Fibroblast of lung (primary cell): ENCODE data around the gene MCHR2. TPM values are rescaled to one million over a fixed set of nuclear protein-coding genes. Genes with fewer than 3 reads are reported as not detected.
A peak's percentile ranks its signal among the peaks of the same experiment; 100 is the strongest.

ENCODE experiments used
- DNase-seq, 2 donors: peaks; one replicate each; pipeline versions ENCODE4 v3.0.0 to v3.0.0-alpha.2; 2010; ENCODE audit warnings: low read depth in 2 of 2
- H2AFZ ChIP-seq: 2 replicates; pipeline ENCODE4 v1.5.1; 2012; ENCODE audit warnings: low read length, control low read depth, inconsistent platforms
- H3K27ac ChIP-seq: 2 replicates; pipeline ENCODE4 v1.5.1; 2011; ENCODE audit warnings: low read length, control low read depth; ENCODE audit not compliant: insufficient read depth
- H3K27me3 ChIP-seq: 2 replicates; pipeline ENCODE4 v1.5.1; 2011; ENCODE audit warnings: mild to moderate bottlenecking, low read length; ENCODE audit not compliant: control insufficient read depth, insufficient read depth
- H3K36me3 ChIP-seq: 2 replicates; pipeline ENCODE4 v1.5.1; 2011; ENCODE audit warnings: low read length; ENCODE audit not compliant: control insufficient read depth, insufficient read depth
- H3K4me1 ChIP-seq: 2 replicates; pipeline ENCODE4 v1.5.1; 2011; ENCODE audit warnings: low read length; ENCODE audit not compliant: control insufficient read depth, insufficient read depth; ENCODE audit errors: extremely low read depth
- H3K4me2 ChIP-seq: 2 replicates; pipeline ENCODE4 v1.5.1; 2011; ENCODE audit warnings: low read length, control low read depth; ENCODE audit not compliant: insufficient read depth; ENCODE audit errors: extremely low read depth
- H3K4me3 ChIP-seq, 4 experiments: fragments of 200-600 bp in 1 of 4; sonication (generic) in 1 of 4; replicated peaks in 1 of 4; 2 replicates each; pipeline ENCODE4 v1.5.1; 2011 to 2016; ENCODE audit warnings: low read length in 4 of 4, low read depth in 3 of 4, mild to moderate bottlenecking in 3 of 4, control low read depth in 2 of 4, inconsistent platforms in 1 of 4, mixed read lengths in 1 of 4; ENCODE audit not compliant: insufficient read depth in 1 of 4; ENCODE audit errors: control extremely low read depth in 1 of 4
- H3K79me2 ChIP-seq: 2 replicates; pipeline ENCODE4 v1.5.1; 2012; ENCODE audit warnings: mild to moderate bottlenecking, low read length, inconsistent platforms; ENCODE audit not compliant: control insufficient read depth, insufficient read depth
- H3K9ac ChIP-seq: 2 replicates; pipeline ENCODE4 v1.5.1; 2011; ENCODE audit warnings: mild to moderate bottlenecking, low read length, control low read depth; ENCODE audit not compliant: insufficient read depth
- H3K9me3 ChIP-seq: 2 replicates; pipeline ENCODE4 v1.5.1; 2012; ENCODE audit warnings: low read depth, low read length; ENCODE audit not compliant: control insufficient read depth, insufficient read depth
- H4K20me1 ChIP-seq: 2 replicates; pipeline ENCODE4 v1.5.1; 2011; ENCODE audit warnings: low read length; ENCODE audit not compliant: control insufficient read depth, insufficient read depth; ENCODE audit errors: extremely low read depth
- CTCF ChIP-seq, 2 donors: IDR thresholded peaks in 1 of 2; conservative IDR thresholded peaks in 1 of 2; 1 replicate in 1 of 2; 2 replicates in 1 of 2; pipeline ENCODE4 v1.5.1; 2011 to 2012; ENCODE audit warnings: low read length in 2 of 2, control low read depth in 1 of 2, inconsistent platforms in 1 of 2, low read depth in 1 of 2, mild to moderate bottlenecking in 1 of 2
- EZH2 ChIP-seq: IDR thresholded peaks from 2 replicates; pipeline ENCODE4 v1.5.1; 2012; ENCODE audit warnings: low read length, control low read depth, mild to moderate bottlenecking; ENCODE audit errors: missing control alignments
- polyA plus RNA-seq, 2 donors: library from polyadenylated mRNA; depleted of rRNA in 1 of 2; stranded (reverse) in 1 of 2; unstranded in 1 of 2; fragments of >200 nt; gene quantifications; 2 replicates each; pipeline ENCODE4 v1.2.1, GENCODE V29; 2011 to 2012; ENCODE audit warnings: missing spikeins in 1 of 2
- total RNA-seq: library from RNA; depleted of rRNA; stranded (reverse); fragments of >200 nt; gene quantifications from 2 replicates; pipeline ENCODE4 v1.2.1, GENCODE V29; 2014

Gene MCHR2
- total and polyA plus RNA-seq, 2 donors (not counting 1 experiment from before 2014, with no cell fraction given), result 0.03 TPM; not detected in 1

GRCh38 chr6:100001915-100002388, 7.9 kb upstream of the MCHR2 start:
- DNase-seq, result peak; percentile 40 to 62
- Histone ChIP-seq H3K27ac (no peak overlapping the region), H2AFZ (no peak overlapping the region)

GRCh38 chr6:99997141-99997540, 3.1 kb upstream of the MCHR2 start:
- Histone ChIP-seq H3K27me3 (peaks cover 29% of the 10 kb centered on the region), H4K20me1 (no peaks in the 10 kb centered on the region), H3K9me3 (no peaks in the 10 kb centered on the region), H3K4me1 (no peaks in the 10 kb centered on the region), H3K4me2 (no peak overlapping the region), H3K27ac (no peak overlapping the region), H3K4me3 (no peak overlapping the region), H3K79me2 (no peaks in the 10 kb centered on the region), H2AFZ (no peak overlapping the region), H3K36me3 (no peaks in the 10 kb centered on the region), H3K9ac (no peak overlapping the region)
- DNase-seq, result no peak
- TF ChIP-seq EZH2, result no peak
- TF ChIP-seq CTCF (conservative IDR thresholded peaks at IDR 0.05 in 1 of 2, IDR thresholded peaks at IDR 0.05 in 1 of 2; ENCODE audit: low read depth in 1 of 2, low read length in 2 of 2), result no peak

More at GRCh38 chr6:100001915-100002388, 7.9 kb upstream of the MCHR2 start:
- Histone ChIP-seq H3K4me1 (no peaks in the 10 kb centered on the region), H3K9ac (no peak overlapping the region), H3K4me2 (no peak overlapping the region), H4K20me1 (no peaks in the 10 kb centered on the region), H3K36me3 (no peaks in the 10 kb centered on the region), H3K79me2 (no peaks in the 10 kb centered on the region), H3K4me3 (no peak overlapping the region), H3K9me3 (no peaks in the 10 kb centered on the region), H3K27me3 (no peaks in the 10 kb centered on the region)
- TF ChIP-seq CTCF (conservative IDR thresholded peaks at IDR 0.05 in 1 of 2, IDR thresholded peaks at IDR 0.05 in 1 of 2; ENCODE audit: low read depth in 1 of 2, low read length in 2 of 2) (peak; percentile 88 to 97), EZH2 (no peak)

GRCh38 chr6:99995916-99996315, 1.9 kb upstream of the MCHR2 start:
- Histone ChIP-seq H3K36me3 (no peaks in the 10 kb centered on the region), H4K20me1 (no peaks in the 10 kb centered on the region), H3K79me2 (no peaks in the 10 kb centered on the region), H3K9me3 (no peaks in the 10 kb centered on the region), H3K4me2 (no peak overlapping the region), H3K27ac (no peak overlapping the region), H3K4me1 (no peaks in the 10 kb centered on the region), H3K4me3 (no peak overlapping the region), H2AFZ (no peak overlapping the region), H3K27me3 (peaks cover 32% of the 10 kb centered on the region), H3K9ac (no peak overlapping the region)
- no peak for TF ChIP-seq CTCF (conservative IDR thresholded peaks at IDR 0.05 in 1 of 2, IDR thresholded peaks at IDR 0.05 in 1 of 2; ENCODE audit: low read depth in 1 of 2, low read length in 2 of 2)
- TF ChIP-seq EZH2, result no peak
- DNase-seq, result no peak
